Prostate gland (tissue), 2 donors: Measurements from ENCODE around the gene COL15A1.

ENCODE experiments used
- CTCF ChIP-seq, 4 experiments: fragments of 200-600 bp in 2 of 4; fragments of 450-650 bp in 2 of 4; sonication (generic) in 2 of 4; IDR thresholded peaks; 1 replicate in 3 of 4; 2 replicates in 1 of 4; pipeline ENCODE4 v1.5.1; 2016 to 2019; ENCODE audit warnings: antibody characterized with exemption in 4 of 4, mild to moderate bottlenecking in 2 of 4, moderate library complexity in 2 of 4
- POLR2AphosphoS5 ChIP-seq: sonication (generic); formaldehyde crosslinking; IDR thresholded peaks from one replicate; pipeline ENCODE4 v1.6.1; 2017; ENCODE audit warnings: antibody characterized with exemption

GRCh38 chr9:99013550-99013949 is 69.8 kb downstream of the COL15A1 start:
- TF ChIP-seq CTCF (IDR thresholded peaks at IDR 0.05) (no peak), POLR2AphosphoS5 (no peak)
